H1 (cell line): ENCODE results near the gene ZNF789. TPM values are rescaled to one million over a fixed set of nuclear protein-coding genes. Genes with fewer than 3 reads are reported as not detected.

Source experiments
- CHD7 ChIP-seq: fragments of 300-600 bp; sonication (generic); IDR thresholded peaks from 2 replicates; pipeline ENCODE4 v1.7.1; 2012; ENCODE audit warnings: low read length, moderate library complexity, mild to moderate bottlenecking, inconsistent platforms; ENCODE audit not compliant: insufficient replicate concordance
- CTBP2 ChIP-seq: IDR thresholded peaks from 2 replicates; pipeline ENCODE4 v1.7.0; 2011; ENCODE audit warnings: borderline replicate concordance, mild to moderate bottlenecking, moderate library complexity, mixed read lengths, low read length; ENCODE audit not compliant: insufficient read depth, insufficient read length
- HDAC6 ChIP-seq: IDR thresholded peaks from one replicate; pipeline ENCODE4 v1.7.1; 2012; ENCODE audit warnings: low read depth, mild to moderate bottlenecking, inconsistent platforms, low read length, moderate library complexity
- NRF1 ChIP-seq: IDR thresholded peaks from 2 replicates; pipeline ENCODE4 v1.6.1; 2011; ENCODE audit warnings: mild to moderate bottlenecking, low read depth, low read length, improper control_type of control experiment
- TAF1 ChIP-seq: IDR thresholded peaks from 2 replicates; pipeline ENCODE4 v1.6.1; 2011; ENCODE audit warnings: mild to moderate bottlenecking, low read depth, low read length
- polyA plus RNA-seq, 7 experiments: library from polyadenylated mRNA; depleted of rRNA in 3 of 7; stranded (reverse) in 5 of 7; unstranded in 2 of 7; fragments of >200 nt in 5 of 7; fragments of 200-250 nt in 2 of 7; gene quantifications; 1 replicate in 5 of 7; 2 replicates in 1 of 7; 4 replicates in 1 of 7; pipeline versions ENCODE4 v1.2.1 to v1.2.3, GENCODE V29; 2011 to 2013; ENCODE audit warnings: missing spikeins in 2 of 7, mixed read lengths in 2 of 7
- total RNA-seq: library from RNA; stranded (reverse); fragmentation: NEBNext Ultra II Directional; extraction: Animal tissue kit (Norgen Biotek cat#: 25700); gene quantifications from 2 replicates; pipeline ENCODE4 v1.2.1, GENCODE V29; 2021
- TF ChIP-seq, protein P1 (sequence below), 3 experiments: IDR thresholded peaks; 1 replicate in 2 of 3; 2 replicates in 1 of 3; pipeline versions ENCODE4 v1.5.1 to v1.6.1; 2011; ENCODE audit warnings: low read length in 3 of 3, mild to moderate bottlenecking in 3 of 3, inconsistent platforms in 2 of 3, low read depth in 1 of 3, moderate library complexity in 1 of 3; ENCODE audit not compliant: insufficient read depth in 1 of 3; ENCODE audit errors: control extremely low read depth in 1 of 3

ZNF789 gene
- total and polyA plus RNA-seq, 2 of the 8 experiments (the other 6 are each of a cell fraction or from before 2014, with no cell fraction given) = 11.4 to 12.5 TPM

GRCh38 chr7:99498546-99498944 lies 25.9 kb downstream of the ZNF789 start (continued):
- TF ChIP-seq, protein P1, sequence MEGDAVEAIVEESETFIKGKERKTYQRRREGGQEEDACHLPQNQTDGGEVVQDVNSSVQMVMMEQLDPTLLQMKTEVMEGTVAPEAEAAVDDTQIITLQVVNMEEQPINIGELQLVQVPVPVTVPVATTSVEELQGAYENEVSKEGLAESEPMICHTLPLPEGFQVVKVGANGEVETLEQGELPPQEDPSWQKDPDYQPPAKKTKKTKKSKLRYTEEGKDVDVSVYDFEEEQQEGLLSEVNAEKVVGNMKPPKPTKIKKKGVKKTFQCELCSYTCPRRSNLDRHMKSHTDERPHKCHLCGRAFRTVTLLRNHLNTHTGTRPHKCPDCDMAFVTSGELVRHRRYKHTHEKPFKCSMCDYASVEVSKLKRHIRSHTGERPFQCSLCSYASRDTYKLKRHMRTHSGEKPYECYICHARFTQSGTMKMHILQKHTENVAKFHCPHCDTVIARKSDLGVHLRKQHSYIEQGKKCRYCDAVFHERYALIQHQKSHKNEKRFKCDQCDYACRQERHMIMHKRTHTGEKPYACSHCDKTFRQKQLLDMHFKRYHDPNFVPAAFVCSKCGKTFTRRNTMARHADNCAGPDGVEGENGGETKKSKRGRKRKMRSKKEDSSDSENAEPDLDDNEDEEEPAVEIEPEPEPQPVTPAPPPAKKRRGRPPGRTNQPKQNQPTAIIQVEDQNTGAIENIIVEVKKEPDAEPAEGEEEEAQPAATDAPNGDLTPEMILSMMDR (IDR thresholded peaks at IDR 0.05; ENCODE audit: control extremely low read depth in 1 of 3, insufficient read depth in 1 of 3, low read depth in 1 of 3, low read length in 3 of 3) = no peak
- no peak for TF ChIP-seq CHD7
- TF ChIP-seq TAF1 = no peak
- TF ChIP-seq HDAC6 = no peak
- TF ChIP-seq CTBP2 = no peak
- TF ChIP-seq NRF1 = no peak
- TF ChIP-seq, all 59 proteins: peak for 0
